Lower lobe of right lung (tissue), 2 donors: ENCODE data around the gene ADIPOR2. TPM values are rescaled to one million over a fixed set of nuclear protein-coding genes. Genes with fewer than 3 reads are reported as not detected.

Experiments used
- ATAC-seq, 2 donors: fragments of 200-7000 bp; cut with Tn5 transposase; one replicate each; pipeline ENCODE4 v1.9.1; 2020 to 2022; ENCODE audit warnings: mild to moderate bottlenecking in 2 of 2, moderate library complexity in 2 of 2
- DNase-seq: peaks from one replicate; pipeline ENCODE4 v3.0.0-alpha.2; 2020
- H3K27ac ChIP-seq: fragments of 200-600 bp; one replicate; pipeline ENCODE4 v1.8.0; 2022
- H3K27me3 ChIP-seq: fragments of 200-600 bp; one replicate; pipeline ENCODE4 v1.8.0; 2022; ENCODE audit warnings: low read depth
- H3K36me3 ChIP-seq: fragments of 200-600 bp; one replicate; pipeline ENCODE4 v1.8.0; 2022; ENCODE audit warnings: mild to moderate bottlenecking
- H3K4me1 ChIP-seq: fragments of 200-600 bp; one replicate; pipeline ENCODE4 v1.8.0; 2022
- H3K4me3 ChIP-seq: fragments of 200-600 bp; one replicate; pipeline ENCODE4 v1.8.0; 2022; ENCODE audit warnings: mild to moderate bottlenecking
- H3K9me3 ChIP-seq: fragments of 200-600 bp; one replicate; pipeline ENCODE4 v1.8.0; 2022
- intact Hi-C: fragments of 100-400 bp; cut with DNase I; formaldehyde crosslinking; loops from one replicate; pipeline ENCODE4 v1.11.0; 2022
- total RNA-seq: library from RNA; stranded (reverse); fragmentation: NEBNext Ultra II Directional; extraction: Animal tissue kit (Norgen Biotek cat#: 25700); gene quantifications from one replicate; pipeline ENCODE4 v1.2.1, GENCODE V29; 2021
- TF ChIP-seq, protein P1 (sequence below): fragments of 200-600 bp; IDR thresholded peaks from one replicate; pipeline ENCODE4 v1.8.0; 2022; ENCODE audit warnings: antibody characterized with exemption, mild to moderate bottlenecking
- donor health status: DM: no; HTN: yes; CAD: no; lungs with severe emphysema.

The ADIPOR2 gene
- total RNA-seq, 1 donor from 2014 or later, result 83.8 TPM

DNA sequence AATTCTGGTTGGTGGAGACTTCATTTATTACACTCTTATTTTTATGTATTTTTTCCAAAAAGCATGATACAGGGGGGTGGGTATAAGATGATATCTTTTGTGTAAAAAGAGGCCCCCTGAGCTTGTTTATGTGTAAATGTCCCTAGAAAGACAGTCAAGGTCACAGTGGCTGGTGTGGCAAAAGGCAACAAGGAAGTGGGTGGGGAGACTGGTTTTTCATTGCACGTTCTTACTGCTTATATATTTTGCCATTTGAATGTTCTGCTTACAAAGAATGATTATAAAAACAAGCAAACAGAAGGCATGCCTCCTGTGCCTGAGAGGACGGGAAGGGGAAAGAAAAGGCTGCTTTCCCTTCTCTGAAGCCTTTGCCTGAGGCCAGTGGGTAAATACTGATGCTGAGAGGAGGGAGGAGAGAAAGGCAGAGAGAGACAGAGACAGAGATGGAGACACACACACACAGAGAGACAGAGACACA is 24.1 kb upstream of the ADIPOR2 start:
- H3K4me3 ChIP-seq, result no peak overlapping the region
- DNase-seq (no peak), ATAC-seq (no peak)
- peak overlapping the region; percentile 62 for H3K27ac ChIP-seq
- TF ChIP-seq, protein P1, sequence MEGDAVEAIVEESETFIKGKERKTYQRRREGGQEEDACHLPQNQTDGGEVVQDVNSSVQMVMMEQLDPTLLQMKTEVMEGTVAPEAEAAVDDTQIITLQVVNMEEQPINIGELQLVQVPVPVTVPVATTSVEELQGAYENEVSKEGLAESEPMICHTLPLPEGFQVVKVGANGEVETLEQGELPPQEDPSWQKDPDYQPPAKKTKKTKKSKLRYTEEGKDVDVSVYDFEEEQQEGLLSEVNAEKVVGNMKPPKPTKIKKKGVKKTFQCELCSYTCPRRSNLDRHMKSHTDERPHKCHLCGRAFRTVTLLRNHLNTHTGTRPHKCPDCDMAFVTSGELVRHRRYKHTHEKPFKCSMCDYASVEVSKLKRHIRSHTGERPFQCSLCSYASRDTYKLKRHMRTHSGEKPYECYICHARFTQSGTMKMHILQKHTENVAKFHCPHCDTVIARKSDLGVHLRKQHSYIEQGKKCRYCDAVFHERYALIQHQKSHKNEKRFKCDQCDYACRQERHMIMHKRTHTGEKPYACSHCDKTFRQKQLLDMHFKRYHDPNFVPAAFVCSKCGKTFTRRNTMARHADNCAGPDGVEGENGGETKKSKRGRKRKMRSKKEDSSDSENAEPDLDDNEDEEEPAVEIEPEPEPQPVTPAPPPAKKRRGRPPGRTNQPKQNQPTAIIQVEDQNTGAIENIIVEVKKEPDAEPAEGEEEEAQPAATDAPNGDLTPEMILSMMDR, result no peak
- no peaks in the 10 kb centered on the region for H3K36me3 ChIP-seq
- H3K4me1 ChIP-seq, result peaks cover 38% of the 10 kb centered on the region
- intact Hi-C loops, result no loop called here
- H3K9me3 ChIP-seq, result no peaks in the 10 kb centered on the region
- H3K27me3 ChIP-seq, result no peaks in the 10 kb centered on the region

DNA sequence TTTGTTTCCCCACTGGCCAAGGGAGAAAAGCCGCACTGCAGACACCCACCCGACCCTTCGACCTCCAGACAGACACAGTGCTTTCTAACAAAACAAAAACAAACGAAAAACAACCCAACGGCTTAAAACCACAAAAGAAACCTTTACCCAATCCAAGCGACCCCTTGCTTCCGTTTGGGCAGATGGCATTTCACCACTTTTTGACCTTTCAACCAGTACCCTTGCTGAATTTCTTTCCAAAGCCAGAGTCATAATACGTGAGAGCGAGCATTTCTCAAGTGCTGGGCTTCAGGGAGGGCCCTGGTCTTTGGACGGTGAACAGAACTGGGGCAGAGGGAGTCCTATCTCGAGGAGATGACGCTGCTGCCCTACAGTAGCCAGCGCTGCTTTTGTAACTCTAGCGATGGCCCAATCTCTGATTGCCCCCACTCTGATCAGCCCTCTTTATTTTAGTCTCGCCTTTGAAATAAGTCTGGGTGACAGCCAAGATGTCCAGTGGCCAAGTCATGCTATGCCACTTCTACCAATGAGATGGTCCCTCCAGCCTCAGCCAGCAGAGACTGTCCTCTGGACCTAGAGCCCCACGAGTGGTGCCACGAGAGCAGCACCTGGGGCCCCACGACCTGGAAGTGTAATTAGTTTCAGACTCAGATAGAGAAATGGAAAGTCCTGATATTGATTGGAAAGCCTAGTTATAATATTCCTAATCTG is 21.9 kb upstream of the ADIPOR2 start:
- DNase-seq, result peak; percentile 75
- H3K36me3 ChIP-seq, result no peaks in the 10 kb centered on the region
- peaks cover 38% of the 10 kb centered on the region for H3K4me1 ChIP-seq
- H3K27me3 ChIP-seq, result no peaks in the 10 kb centered on the region
- TF ChIP-seq, protein P1, result no peak
- intact Hi-C loops, result no loop called here
- H3K9me3 ChIP-seq, result no peaks in the 10 kb centered on the region
- peak; percentile 77 to 88 for ATAC-seq
- H3K27ac ChIP-seq, result peak overlapping the region; percentile 39
- H3K4me3 ChIP-seq, result no peak overlapping the region

DNA sequence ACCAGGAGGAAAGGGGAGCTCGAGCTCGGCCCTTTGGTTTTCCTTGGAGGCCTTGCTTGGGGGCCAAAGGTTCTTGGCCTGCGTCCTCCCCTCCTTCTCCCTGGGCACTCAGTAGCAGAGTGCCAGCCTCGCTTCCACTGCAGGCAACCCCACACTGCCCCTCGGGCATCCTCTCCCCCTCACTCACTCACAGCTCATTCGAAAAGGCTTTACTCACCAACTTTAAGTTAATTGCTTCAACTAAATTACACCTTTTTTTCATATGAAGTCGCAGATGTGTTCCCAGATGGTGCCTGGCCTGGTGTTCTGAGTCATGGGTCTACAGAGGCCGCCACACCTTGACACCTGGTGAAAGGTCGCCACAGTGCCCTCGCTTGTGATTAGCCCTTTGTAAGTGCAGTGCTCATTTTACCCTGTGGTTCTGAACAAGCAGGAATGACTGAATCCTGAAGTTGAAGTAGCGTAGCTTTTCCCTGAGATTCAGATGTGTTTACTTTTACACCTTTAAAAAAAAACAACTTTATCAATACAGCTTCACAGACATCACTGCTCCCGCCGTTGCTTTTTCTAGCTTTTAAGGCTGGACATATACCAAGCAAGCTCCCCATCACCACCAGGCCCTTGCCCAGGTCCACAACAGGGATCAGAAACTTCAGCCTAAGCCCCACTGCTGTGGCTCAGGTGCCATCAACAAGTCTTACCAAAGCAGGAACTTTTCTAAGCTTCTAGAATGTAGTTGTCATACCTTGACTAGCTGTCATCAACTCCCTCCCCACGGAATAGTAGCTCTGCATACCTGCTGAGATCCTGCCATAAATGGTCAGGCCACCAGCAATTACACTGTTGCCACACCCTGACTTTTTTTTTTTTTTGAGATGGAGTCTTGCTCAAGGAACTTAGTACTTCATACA is 20.3 kb upstream of the ADIPOR2 start:
- DNase-seq (no peak), ATAC-seq (no peak)
- intact Hi-C loops, result no loop called here

DNA sequence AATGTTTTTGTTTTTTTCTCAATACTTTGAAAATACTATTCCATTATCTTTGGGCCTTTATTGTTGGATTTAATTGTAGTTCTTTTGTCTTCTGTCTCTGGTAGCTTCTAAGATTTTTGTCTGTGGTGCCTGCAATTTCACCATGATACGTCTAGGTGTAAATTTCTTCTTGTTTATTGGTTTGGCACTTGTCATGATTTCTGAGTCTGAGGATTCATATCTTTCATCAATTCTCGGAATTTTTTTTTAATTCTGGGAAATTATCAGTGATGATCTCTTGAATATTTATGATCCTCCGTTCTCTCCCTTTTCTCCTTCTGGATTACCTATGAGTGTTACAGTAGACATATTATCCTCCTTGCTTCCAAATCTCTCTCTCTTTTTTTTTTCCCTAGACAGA is 14.8 kb upstream of the ADIPOR2 start:
- DNase-seq, result no peak
- TF ChIP-seq, protein P1, result no peak
- ATAC-seq, result no peak
- Histone ChIP-seq H3K27me3 (no peaks in the 10 kb centered on the region), H3K9me3 (no peaks in the 10 kb centered on the region), H3K4me3 (no peak overlapping the region), H3K4me1 (peaks cover 9% of the 10 kb centered on the region), H3K36me3 (no peaks in the 10 kb centered on the region), H3K27ac (no peak overlapping the region)
- intact Hi-C loops, result no loop called here

More for the DNA sequence above, 20.3 kb upstream of the ADIPOR2 start:
- Histone ChIP-seq H3K36me3 (no peaks in the 10 kb centered on the region), H3K9me3 (no peaks in the 10 kb centered on the region), H3K27me3 (no peaks in the 10 kb centered on the region), H3K27ac (no peak overlapping the region), H3K4me3 (no peak overlapping the region), H3K4me1 (peaks cover 32% of the 10 kb centered on the region)
- TF ChIP-seq, protein P1, result no peak

DNA sequence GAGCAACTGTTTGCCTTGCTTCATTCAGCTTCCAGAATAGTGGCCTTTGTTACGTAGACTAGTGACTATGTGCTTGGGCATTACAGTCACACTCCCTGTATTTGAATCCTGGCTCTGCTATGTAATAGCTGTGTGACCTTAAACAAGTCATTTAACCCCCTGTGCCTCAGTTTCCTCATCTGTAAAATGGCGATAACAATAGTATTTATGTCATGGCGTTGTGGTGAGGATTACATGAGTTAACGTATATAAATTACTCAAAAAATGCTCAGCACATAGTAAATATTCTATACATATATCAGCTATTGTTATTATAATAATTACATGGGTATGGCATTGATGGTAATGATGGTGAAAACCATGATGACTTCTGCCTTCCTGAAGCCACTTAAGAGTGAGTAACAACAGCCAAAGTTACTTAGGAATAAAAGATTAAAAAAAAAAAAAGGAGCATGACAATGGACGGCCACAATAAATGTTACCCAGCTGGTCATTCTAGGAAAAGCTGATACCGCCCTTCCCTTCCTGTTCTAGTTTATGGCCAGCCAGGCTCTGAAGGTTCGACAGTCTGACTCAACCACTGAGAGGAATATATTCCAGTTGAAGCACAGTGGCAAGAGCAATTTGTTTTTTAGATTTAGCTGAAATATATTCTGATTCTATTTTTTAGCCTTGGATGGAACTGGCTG is 9.9 kb upstream of the ADIPOR2 start:
- Histone ChIP-seq H3K27ac (peak overlapping the region; percentile 47), H3K36me3 (no peaks in the 10 kb centered on the region), H3K4me1 (peaks cover 11% of the 10 kb centered on the region), H3K9me3 (no peaks in the 10 kb centered on the region), H3K27me3 (no peaks in the 10 kb centered on the region), H3K4me3 (no peak overlapping the region)
- intact Hi-C loops, result no loop called here
- DNase-seq (no peak), ATAC-seq (peak in 1 of 2 donors; percentile 47)
- TF ChIP-seq, protein P1, result no peak
